RCC 7860 (cell line): ENCODE measurements around the gene VPS16.
"Not testable (repeated sequence)": the region's sequence is repeated elsewhere in the genome, so short reads cannot be mapped to it uniquely, and the experiment has no call there.

Experiments used
- DNase-seq: peaks from one replicate; pipeline ENCODE4 v3.0.0-alpha.2; 2015; ENCODE audit warnings: low spot score
- FAIRE-seq: peaks from 2 replicates; lab custom pipeline; 2012; peaks lifted over from hg19 to GRCh38; lab: Jason Lieb, UNC

Gene VPS16

DNA sequence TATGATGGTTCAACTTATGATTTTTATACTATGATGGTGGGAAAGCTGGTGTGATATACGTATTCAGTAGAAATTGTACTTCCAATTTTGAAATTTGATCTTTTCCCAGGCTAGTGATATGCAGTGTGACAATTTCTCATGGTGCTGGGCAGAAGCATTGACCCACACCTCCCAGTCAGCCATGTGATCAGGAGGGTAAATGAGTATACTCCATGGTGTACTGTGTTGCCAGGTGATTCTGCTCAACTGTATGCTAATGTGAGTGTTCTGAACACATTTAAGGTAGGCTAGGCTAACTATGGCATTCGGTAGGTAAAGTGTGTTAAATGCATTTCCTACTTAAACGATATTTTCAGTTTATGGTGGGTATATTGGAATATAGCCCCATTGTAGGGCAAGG, 51.8 kb downstream of the VPS16 start:
- no peak for DNase-seq
- FAIRE-seq, result no peak

DNA sequence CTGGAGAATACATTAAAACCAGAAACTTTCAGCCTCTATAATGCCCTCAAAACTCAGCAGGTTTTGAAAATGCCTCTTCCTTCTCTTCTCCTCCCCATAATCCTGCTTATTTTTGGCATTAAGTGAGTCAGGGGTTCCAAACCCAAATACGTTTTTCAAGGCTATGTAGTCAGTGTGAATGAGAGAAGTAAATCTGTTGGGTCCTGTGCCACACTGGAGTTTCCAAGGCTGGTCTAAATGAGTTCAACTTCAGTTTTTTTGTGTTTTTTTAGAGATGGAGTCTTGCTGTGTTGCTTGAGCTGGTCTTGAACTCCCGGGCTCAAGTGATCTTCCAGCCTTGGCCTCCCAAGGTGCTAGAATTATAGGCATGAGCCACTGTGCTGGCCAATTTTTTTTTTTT, 53.7 kb downstream of the VPS16 start:
- no peak for FAIRE-seq

DNA sequence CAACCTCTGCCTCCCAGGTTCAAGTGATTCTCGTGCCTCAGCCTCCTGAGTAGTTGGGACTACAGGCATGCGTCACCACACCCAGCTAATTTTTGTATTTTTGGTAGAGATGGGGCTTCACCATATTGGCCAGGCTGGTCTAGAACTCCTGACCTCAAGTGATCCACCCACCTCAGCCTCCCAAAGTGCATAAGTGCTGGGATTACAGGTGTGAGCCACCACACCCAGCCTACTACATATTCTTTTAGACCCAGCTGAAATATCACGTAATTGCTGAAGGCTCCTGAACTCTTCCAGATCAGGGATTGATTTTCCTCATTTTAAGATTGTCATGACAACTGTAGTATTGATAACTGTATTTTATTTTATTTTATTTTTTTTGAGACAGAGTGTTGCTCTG, 54.6 kb downstream of the VPS16 start:
- FAIRE-seq, DNase-seq: not testable (repeated sequence)

More for the DNA sequence above, 53.7 kb downstream of the VPS16 start:
- no peak for DNase-seq

DNA sequence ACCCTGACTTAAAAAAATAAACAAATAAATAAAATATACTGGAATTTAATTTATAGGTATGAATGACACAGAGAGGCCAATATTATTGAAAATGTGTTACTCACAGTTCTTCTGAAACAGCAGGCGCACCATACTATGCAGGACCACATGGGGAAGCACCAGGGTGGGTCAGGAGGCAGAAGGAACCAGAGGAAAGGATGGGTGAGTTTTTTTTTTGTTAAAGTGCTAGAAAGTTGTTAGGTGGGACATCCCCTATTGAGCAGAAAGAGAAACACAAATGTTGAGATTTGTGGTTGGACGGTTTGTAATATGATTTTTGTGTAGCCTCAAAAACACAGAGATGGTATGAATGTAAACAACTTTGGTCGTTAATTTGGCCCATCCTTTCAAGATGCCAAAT, 58.7 kb downstream of the VPS16 start:
- DNase-seq (no peak), FAIRE-seq (no peak)

DNA sequence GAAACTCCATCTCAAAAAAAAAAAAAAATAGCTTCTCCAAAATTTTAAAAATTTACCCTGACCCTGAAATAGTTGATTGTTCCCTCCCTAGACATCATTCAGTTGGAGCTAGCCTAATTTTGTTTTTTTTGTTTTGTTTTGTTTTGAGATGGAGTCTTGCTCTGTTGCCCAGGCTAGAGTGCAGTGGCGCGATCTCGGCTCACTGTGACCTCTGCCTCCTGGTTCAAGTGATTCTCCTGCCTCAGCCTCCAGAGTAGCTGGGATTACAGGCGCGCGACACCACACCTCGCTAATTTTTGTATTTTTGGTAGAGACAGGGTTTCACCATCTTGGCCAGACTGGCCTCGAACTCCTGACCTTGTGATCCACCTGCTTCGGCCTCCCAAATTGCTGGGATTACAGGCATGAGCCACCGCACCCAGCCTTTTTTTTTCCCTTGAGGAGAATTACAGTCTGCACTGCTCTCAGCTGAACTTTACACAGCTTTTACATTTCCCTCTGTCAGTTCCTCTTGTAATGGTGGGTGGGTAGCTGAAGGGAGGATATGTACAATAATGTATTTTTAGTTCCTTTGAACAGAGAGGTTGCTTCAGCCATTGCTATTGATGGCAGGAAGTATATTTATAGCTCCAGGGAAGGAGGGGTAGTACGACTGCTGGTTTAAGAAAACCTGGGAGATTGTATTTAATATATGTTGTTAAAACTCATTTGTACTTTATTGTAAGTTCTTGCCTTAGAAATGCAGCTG, 60.5 kb downstream of the VPS16 start:
- FAIRE-seq (no peak), DNase-seq (no peak)

DNA sequence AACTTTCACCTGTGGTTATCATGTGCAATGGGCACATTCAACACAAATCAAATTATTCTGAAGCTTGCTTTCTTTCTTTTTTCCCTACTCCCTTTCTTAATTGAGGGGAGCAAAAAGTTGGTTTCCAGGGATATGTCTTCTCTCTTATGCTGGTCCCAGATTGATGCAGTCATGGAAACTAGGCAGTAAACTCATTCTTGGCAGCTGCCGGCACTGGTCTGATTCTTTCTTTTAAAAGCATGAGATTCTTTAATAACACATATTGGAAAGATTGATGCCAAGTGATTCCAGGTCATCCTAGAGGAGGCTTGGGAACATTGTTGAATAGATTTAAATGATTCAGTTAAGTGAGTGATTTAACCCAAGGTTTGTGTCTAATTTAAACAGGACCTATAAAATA, 61.7 kb downstream of the VPS16 start:
- DNase-seq, result no peak
- no peak for FAIRE-seq

DNA sequence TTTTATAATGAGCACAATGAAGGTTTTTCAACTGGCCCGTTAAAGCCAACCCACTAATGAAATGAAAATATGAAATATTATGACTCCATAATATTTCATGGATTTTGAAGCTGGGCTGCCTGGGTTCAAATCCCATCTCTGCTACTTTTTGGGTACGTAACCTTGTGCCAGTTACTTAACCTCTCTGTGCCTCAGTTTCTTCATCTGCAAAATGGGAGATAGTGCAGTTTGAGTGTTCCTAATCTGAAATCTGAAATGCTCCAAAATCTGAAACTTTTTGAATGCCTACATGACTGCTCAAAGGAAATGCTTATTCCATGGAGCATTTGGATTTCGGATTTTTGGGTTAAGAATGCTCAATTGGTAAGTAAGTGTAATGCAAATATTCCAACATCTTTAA, 62.3 kb downstream of the VPS16 start:
- no peak for FAIRE-seq
- no peak for DNase-seq

DNA sequence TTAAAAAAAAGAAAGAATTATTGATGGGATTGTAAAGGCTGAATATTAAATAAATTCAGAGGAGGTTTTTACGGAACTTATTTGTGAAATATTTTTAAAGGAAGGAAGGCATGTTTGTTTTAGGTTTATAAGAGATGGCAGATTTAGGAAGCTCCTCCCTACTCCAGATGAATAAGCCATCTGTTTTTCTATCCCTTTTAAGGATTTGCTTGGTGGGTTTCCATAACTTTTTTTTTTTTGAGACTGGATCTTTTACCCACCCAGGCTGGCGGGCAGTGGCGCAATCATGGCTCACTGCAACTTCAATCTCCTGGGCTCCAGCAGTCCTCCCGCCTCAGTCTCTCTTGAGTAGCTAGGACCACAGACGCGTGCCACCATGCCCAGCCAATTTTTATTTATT, 63.1 kb downstream of the VPS16 start:
- FAIRE-seq (no peak), DNase-seq (no peak)

DNA sequence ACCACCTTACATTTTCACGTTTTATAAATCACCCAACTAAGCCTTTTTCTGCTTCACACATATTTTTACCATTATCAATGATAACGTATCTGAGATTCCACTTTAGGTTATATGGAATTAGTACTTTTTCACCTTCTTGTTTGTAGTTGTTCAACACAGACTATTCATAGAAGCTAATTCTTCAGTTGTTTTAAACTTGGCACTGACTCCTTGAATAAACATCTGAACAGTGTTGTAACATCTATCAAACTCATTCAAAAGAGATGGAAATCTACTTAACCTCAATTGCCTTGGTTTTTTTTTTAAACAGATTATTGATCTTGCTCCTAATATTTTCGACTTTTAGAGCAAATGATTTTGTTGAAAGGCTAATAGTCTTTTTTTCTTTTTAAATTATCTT, 67.0 kb downstream of the VPS16 start:
- DNase-seq, result no peak
- no peak for FAIRE-seq

DNA sequence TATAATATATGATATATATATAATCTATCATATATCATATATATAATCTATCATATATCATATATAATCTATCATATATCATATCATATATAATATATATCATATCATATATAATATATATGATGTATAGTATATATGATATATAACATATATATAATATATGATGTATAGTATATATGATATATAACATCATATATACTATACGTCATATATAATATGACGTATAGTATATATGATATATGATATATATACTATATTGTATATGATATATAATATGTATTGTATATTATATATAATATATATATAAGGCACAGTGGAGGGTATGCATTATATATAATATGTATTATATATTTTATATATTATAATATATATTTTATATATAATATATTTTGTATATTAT, 69.4 kb downstream of the VPS16 start:
- FAIRE-seq (no peak), DNase-seq (no peak)

DNA sequence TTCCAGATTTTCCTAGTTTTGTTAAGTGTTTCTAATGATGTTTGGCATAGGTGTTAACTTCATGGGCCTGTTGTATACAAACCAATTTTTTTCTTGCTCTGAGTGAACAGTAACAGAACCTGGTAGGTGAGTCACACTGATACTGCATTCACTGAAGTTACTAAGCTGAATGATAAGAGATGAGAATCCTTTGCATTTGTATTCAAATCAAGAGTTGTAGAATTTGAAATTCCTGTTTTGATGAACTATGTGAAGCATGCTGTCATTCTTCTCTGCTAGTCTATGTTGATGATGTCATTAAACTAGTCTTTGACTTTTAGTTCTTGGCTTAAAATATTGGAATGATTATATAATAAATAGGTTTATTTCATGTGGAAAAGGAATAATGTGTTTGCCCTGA, 70.7 kb downstream of the VPS16 start:
- DNase-seq (no peak), FAIRE-seq (no peak)

DNA sequence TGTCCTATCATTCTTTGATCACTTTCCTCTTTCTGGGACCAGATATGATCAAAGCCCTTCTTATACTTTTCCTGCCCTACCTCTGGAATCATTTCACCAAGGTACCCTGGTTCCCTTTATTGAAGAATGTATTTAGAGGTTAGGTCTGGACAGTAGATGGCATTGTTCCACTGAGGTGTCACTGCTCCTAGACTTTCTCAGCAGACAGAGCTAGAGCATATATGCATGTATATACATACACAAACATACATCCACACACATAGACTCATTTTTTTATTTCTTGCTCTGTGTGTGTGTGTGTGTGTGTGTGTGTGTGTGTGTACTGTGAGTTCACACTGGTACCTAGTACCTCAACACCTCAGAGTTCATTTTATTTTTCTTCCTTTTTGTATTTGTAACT, 73.6 kb downstream of the VPS16 start:
- no peak for DNase-seq
- no peak for FAIRE-seq
